Breast epithelium (tissue), 4 donors: ENCODE measurements around the gene GSTO1. TPM values are rescaled to one million over a fixed set of nuclear protein-coding genes. Genes with fewer than 3 reads are reported as not detected.

Experiments used
- DNase-seq, 2 donors: peaks; one replicate each; pipeline ENCODE4 v3.0.0-alpha.2; 2019; ENCODE audit warnings: low spot score in 2 of 2
- H3K27ac ChIP-seq, 2 donors: fragments of 200-600 bp; sonication (generic) in 1 of 2; one replicate each; pipeline ENCODE4 v1.5.1; 2016 to 2019; ENCODE audit warnings: mild to moderate bottlenecking in 1 of 2
- H3K27me3 ChIP-seq, 2 donors: fragments of 200-600 bp; sonication (generic) in 1 of 2; one replicate each; pipeline versions ENCODE4 v1.5.1 to v1.6.0; 2017 to 2019; ENCODE audit warnings: control low read depth in 1 of 2, mild to moderate bottlenecking in 1 of 2
- H3K36me3 ChIP-seq: fragments of 200-600 bp; one replicate; pipeline ENCODE4 v1.5.1; 2019
- H3K4me1 ChIP-seq, 2 donors: fragments of 200-600 bp; sonication (generic); one replicate each; pipeline ENCODE4 v1.5.1; 2016 to 2019; ENCODE audit warnings: control low read depth in 1 of 2
- H3K4me3 ChIP-seq, 3 donors: fragments of 200-600 bp; sonication (generic); 1 replicate in 2 of 3; 2 replicates in 1 of 3; pipeline ENCODE4 v1.5.1; 2016 to 2019; ENCODE audit warnings: mild to moderate bottlenecking in 3 of 3, moderate library complexity in 2 of 3
- H3K9me3 ChIP-seq, 2 donors: fragments of 200-600 bp; sonication (generic) in 1 of 2; one replicate each; pipeline ENCODE4 v1.5.1; 2016 to 2019; ENCODE audit warnings: control low read depth in 1 of 2
- POLR2A ChIP-seq: fragments of 450-650 bp; IDR thresholded peaks from one replicate; pipeline ENCODE4 v1.6.1; 2016; ENCODE audit warnings: antibody characterized with exemption, mild to moderate bottlenecking, moderate library complexity
- POLR2AphosphoS5 ChIP-seq, 3 donors: sonication (generic); formaldehyde crosslinking; IDR thresholded peaks; one replicate each; pipeline ENCODE4 v1.6.1; 2017; ENCODE audit warnings: antibody characterized with exemption in 3 of 3
- intact Hi-C: fragments of 100-400 bp; cut with DNase I; formaldehyde crosslinking; loops from one replicate; pipeline ENCODE4 v1.15.1; 2023; ENCODE audit warnings: low total_unique reads
- total RNA-seq, 3 donors: library from RNA; depleted of rRNA; stranded (reverse); fragments of >200 nt; gene quantifications; one replicate each; pipeline ENCODE4 v1.1.0, GENCODE V29; 2016
- TF ChIP-seq, protein P1 (sequence below), 3 donors: fragments of 450-650 bp; IDR thresholded peaks; one replicate each; pipeline ENCODE4 v1.5.1; 2016 to 2017; ENCODE audit warnings: antibody characterized with exemption in 3 of 3, mild to moderate bottlenecking in 3 of 3, moderate library complexity in 3 of 3

GSTO1 gene
- total RNA-seq, 3 donors from 2014 or later, result 81.6 to 123 (median 82.4) TPM

DNA sequence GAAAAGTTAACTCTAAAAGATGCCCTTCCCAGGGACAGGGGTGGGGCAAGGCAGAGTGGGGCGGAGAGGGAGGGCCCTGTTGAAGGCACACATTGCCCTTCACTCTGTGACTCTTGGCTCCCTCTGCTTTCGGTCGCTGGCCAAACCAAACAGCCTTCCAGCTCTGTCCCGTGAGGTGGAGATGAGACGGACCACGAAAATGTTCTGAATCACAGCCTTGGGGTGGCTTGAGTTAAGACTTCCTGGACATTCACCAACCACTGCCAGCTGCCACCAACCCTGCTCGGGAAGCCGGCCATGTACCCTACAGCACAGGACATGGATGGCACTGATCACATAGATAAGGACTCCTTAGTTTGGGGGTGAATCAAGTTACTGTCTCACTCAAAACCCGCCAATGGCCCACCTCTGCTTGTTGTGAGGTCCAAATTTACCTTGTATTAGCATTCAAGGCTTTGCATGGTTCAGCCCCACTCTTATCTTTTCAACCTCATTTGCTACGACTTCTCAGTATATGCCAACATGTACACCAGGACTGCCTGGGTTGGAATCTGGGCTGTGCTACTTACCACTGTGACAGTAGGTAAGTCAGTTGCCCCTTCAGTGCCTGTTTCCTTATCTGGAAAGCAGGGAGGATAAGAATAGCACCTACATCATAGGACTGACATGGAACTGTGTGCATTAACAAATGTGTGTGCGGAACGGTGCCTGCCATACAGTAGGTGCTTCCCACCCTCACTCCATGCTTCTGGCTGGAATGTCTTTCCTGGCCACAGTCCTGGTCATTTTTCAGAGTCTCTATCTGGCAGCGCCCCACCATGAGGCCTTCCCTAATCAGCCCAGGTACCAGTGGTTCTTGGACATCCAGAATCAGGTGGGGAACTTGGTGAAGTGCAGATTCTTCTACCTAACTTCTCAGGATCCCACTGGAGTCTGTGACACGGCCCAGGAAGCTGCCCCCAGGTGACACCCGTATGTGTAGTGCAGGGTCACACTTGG is 55.6 kb downstream of the GSTO1 start:
- Histone ChIP-seq H3K4me3 (no peak overlapping the region), H3K9me3 (no peaks in the 10 kb centered on the region), H3K4me1 (no peaks in the 10 kb centered on the region), H3K27ac (peak overlapping the region; percentile 54 to 80), H3K27me3 (no peaks in the 10 kb centered on the region), H3K36me3 (peaks cover 3% of the 10 kb centered on the region)
- peak in 1 of 2 donors; percentile 77 for DNase-seq
- intact Hi-C loops, result loop anchor here (5.0 kb wide), 1 partner anchor 37 kb away; no protein-coding TSS in a partner anchor
- TF ChIP-seq, protein P1, sequence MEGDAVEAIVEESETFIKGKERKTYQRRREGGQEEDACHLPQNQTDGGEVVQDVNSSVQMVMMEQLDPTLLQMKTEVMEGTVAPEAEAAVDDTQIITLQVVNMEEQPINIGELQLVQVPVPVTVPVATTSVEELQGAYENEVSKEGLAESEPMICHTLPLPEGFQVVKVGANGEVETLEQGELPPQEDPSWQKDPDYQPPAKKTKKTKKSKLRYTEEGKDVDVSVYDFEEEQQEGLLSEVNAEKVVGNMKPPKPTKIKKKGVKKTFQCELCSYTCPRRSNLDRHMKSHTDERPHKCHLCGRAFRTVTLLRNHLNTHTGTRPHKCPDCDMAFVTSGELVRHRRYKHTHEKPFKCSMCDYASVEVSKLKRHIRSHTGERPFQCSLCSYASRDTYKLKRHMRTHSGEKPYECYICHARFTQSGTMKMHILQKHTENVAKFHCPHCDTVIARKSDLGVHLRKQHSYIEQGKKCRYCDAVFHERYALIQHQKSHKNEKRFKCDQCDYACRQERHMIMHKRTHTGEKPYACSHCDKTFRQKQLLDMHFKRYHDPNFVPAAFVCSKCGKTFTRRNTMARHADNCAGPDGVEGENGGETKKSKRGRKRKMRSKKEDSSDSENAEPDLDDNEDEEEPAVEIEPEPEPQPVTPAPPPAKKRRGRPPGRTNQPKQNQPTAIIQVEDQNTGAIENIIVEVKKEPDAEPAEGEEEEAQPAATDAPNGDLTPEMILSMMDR (IDR thresholded peaks at IDR 0.05), result no peak
- peak in 1 of 3 donors; percentile 69 for TF ChIP-seq POLR2AphosphoS5 (IDR thresholded peaks at IDR 0.05)
- TF ChIP-seq POLR2A, result no peak

DNA sequence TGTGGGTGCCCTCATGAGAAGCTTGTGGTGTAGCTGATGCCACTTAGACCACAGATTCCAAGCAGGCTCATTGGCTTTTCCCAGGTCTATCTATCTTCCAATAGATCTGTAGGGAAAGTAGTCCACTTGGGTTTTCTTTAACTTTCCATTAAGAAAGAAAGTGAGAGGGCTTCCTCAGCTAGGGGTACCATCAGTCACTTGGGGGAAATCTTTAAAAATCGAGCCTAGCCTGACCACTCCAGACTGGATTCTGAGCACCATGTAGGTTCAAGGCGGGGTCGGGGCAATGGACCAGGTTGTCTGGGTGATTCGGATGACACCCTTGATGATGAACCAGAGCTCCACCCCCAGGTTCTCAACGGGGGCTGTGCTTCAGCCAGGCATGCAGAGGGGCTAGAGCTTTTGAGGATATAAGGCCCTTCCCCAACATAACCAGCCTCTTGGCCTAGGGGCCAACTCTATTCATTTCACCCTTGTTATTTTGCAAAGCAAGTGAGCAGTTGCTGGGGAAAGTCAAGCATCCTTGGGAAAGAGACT is 56.6 kb downstream of the GSTO1 start:
- Histone ChIP-seq H3K4me3 (no peak overlapping the region), H3K27ac (peak overlapping the region in 1 of 2 donors; percentile 80), H3K9me3 (no peaks in the 10 kb centered on the region), H3K36me3 (peaks cover 6% of the 10 kb centered on the region), H3K4me1 (no peaks in the 10 kb centered on the region), H3K27me3 (no peaks in the 10 kb centered on the region)
- intact Hi-C loops, result no loop called here
- DNase-seq, result no peak
- TF ChIP-seq, protein P1 (IDR thresholded peaks at IDR 0.05), result no peak
- TF ChIP-seq POLR2A, result no peak
- no peak for TF ChIP-seq POLR2AphosphoS5 (IDR thresholded peaks at IDR 0.05)

DNA sequence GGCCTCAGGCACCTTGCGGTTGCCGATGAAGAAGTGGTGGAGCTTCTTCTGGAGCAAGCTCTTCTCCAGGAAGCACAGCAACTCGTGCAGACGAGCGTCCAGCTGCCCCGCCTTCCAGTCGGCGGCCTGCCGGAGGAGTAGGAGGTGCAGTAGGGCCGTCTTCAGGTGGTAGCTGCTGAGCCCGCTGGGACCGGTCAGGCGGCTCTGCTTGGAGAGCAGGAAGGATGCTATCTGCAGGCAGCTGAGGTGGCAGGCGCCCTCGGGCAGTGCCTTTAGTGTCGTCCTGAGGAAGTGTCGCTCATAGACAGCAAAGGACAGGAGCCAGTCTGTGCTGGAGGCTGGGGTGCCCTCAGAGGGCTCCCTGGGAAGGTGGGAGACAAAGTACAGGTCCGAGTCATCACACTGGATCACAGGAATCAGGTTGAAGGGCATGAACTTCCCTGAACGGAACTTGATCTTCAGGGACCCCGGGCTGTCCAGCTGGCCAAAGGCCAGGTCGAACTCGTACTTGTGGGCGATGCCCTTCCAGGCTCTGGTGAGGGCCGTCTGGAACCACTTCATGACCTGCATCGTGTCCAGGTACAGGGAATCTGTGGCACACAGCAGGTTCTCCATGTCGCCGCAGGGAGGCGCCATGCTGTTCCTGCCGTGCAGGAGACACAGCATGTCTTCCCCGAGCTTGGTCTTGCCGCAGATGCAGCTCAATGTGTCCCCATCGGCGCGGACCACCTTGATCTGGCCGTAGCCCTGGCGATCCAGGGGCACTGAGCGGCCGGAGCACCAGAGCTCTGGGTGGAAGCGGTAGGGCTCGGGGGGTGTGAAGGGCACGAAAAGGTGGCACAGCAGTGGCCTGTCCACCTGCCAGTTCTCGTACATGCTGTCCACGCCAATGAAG is 60.1 kb downstream of the GSTO1 start:
- TF ChIP-seq, protein P1 (IDR thresholded peaks at IDR 0.05), result no peak
- TF ChIP-seq POLR2AphosphoS5 (IDR thresholded peaks at IDR 0.05) (no peak), POLR2A (no peak)
- no peak for DNase-seq
- Histone ChIP-seq H3K4me1 (no peaks in the 10 kb centered on the region), H3K27me3 (no peaks in the 10 kb centered on the region), H3K9me3 (no peaks in the 10 kb centered on the region), H3K27ac (no peak overlapping the region), H3K4me3 (no peak overlapping the region), H3K36me3 (peaks cover 6% of the 10 kb centered on the region)
- intact Hi-C loops, result no loop called here

DNA sequence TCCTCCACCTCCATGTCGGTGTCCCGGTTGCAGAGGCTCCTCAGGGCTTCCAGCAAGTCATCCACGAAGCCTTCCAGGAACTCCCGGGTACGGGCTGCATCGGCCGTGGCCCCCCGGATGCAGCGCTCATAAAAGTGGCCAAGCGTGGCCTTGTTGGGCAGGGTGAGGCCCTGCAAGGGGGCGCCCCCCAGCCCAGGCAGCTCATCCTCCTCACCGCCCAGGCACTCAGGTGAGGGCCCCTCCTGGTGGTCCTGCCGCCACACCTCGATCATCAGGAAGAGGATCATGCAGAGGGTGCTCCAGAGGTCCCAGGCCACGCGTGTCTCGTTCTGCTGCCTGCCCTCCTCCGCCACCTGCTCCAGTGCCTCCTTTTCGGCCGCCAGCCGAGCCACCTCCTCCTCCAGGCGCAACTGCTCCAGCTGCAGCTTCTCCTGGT is 60.8 kb downstream of the GSTO1 start:
- Histone ChIP-seq H3K9me3 (no peaks in the 10 kb centered on the region), H3K36me3 (peaks cover 6% of the 10 kb centered on the region), H3K27ac (no peak overlapping the region), H3K4me3 (no peak overlapping the region), H3K27me3 (no peaks in the 10 kb centered on the region), H3K4me1 (no peaks in the 10 kb centered on the region)
- no peak for TF ChIP-seq POLR2A
- no peak for TF ChIP-seq POLR2AphosphoS5 (IDR thresholded peaks at IDR 0.05)
- TF ChIP-seq, protein P1 (IDR thresholded peaks at IDR 0.05), result no peak
- intact Hi-C loops, result no loop called here
- DNase-seq, result no peak
